HG03571 (cell line): ENCODE data around the gene ZBTB22.

Experiments
- ATAC-seq: cut with Tn5 transposase; IDR thresholded peaks from one replicate; pipeline ENCODE4 v1.9.1; 2021; ENCODE audit not compliant: unreplicated experiment

The ZBTB22 gene

GRCh38 chr6:33329058-33329457 is 11.5 kb upstream of the ZBTB22 start:
- no peak for ATAC-seq

- ATAC-seq = no peak
Measured at GRCh38 chr6:33324125-33324524, 6.6 kb upstream of the ZBTB22 start.

GRCh38 chr6:33323623-33323948 is 6.0 kb upstream of the ZBTB22 start:
- no peak for ATAC-seq

GRCh38 chr6:33321227-33321626 is 3.7 kb upstream of the ZBTB22 start:
- ATAC-seq = no peak

- ATAC-seq = no peak
Measured at GRCh38 chr6:33320315-33321181, 3.0 kb upstream of the ZBTB22 start.

GRCh38 chr6:33319939-33320314 is 2.4 kb upstream of the ZBTB22 start:
- ATAC-seq = no peak

- no peak for ATAC-seq
Measured at GRCh38 chr6:33318426-33319073, 1.0 kb upstream of the ZBTB22 start.

GRCh38 chr6:33317419-33317668 is 200 bp downstream of the ZBTB22 start:
- no peak for ATAC-seq

- no peak for ATAC-seq
Measured at GRCh38 chr6:33316603-33317418, 733 bp downstream of the ZBTB22 start.

GRCh38 chr6:33315793-33316602 is 1.5 kb downstream of the ZBTB22 start:
- no peak for ATAC-seq

GRCh38 chr6:33314943-33315792 is 2.4 kb downstream of the ZBTB22 start:
- no peak for ATAC-seq

- ATAC-seq = no peak
Measured at GRCh38 chr6:33314515-33314942, 3.0 kb downstream of the ZBTB22 start.

- peak; percentile 41 for ATAC-seq
Measured at GRCh38 chr6:33313709-33314514, 3.6 kb downstream of the ZBTB22 start, which contains the start of gene TAPBP. Gene TAPBP, minus strand, starts transcription at chr6:33314078. Its CDS starts 37 bp downstream, at chr6:33314041.

- ATAC-seq = no peak
Measured at GRCh38 chr6:33313105-33313708, 4.3 kb downstream of the ZBTB22 start.

- no peak for ATAC-seq
Measured at GRCh38 chr6:33312361-33313104, 5.0 kb downstream of the ZBTB22 start.

GRCh38 chr6:33306356-33306755 is 11.2 kb downstream of the ZBTB22 start:
- no peak for ATAC-seq

- ATAC-seq = no peak
Measured at GRCh38 chr6:33305052-33305451, 12.5 kb downstream of the ZBTB22 start.

GRCh38 chr6:33304216-33304615 is 13.3 kb downstream of the ZBTB22 start:
- no peak for ATAC-seq
